Testis (tissue), 2 donors: ENCODE data around the gene FARP1.

Experiments used
- CTCF ChIP-seq, 3 experiments: fragments of 450-650 bp in 2 of 3; fragments of 200-600 bp in 1 of 3; sonication (generic) in 1 of 3; IDR thresholded peaks; one replicate each; pipeline ENCODE4 v1.5.1; 2016 to 2019; ENCODE audit warnings: antibody characterized with exemption in 3 of 3, mild to moderate bottlenecking in 2 of 3, moderate library complexity in 1 of 3
- POLR2A ChIP-seq: fragments of 450-650 bp; IDR thresholded peaks from one replicate; pipeline ENCODE4 v1.6.1; 2017; ENCODE audit warnings: antibody characterized with exemption, mild to moderate bottlenecking, moderate library complexity

DNA sequence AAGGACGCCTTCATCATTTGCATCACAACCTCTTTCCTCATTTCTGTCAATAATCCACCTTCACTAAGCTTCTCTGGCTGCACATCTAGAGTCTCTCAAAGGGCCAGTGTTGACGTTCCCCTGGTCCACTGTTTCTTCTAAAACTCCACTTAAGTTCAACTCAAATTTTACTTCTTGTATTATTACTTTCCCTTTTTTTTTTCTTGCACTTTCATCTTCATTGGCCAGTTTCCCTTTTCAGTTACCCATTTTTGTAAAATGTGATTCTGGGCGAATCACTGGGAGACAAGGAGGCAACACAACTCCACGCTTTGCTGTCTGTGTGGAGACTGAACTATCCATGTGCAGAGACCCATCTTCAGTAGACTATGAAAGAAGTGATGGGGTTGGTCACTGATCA lies 162.8 kb downstream of the FARP1 start:
- TF ChIP-seq CTCF (IDR thresholded peaks at IDR 0.05) (no peak), POLR2A (no peak)
